Left hindlimb (tissue), 1 donor: Measurements from ENCODE around the gene GRM1.

Source experiments
- DNase-seq: peaks from one replicate; pipeline ENCODE4 v3.0.0-alpha.2; 2018

The GRM1 gene

GRCh38 chr6:146397638-146398037, 368.8 kb downstream of the GRM1 start:
- no peak for DNase-seq

GRCh38 chr6:146402476-146402875, 373.6 kb downstream of the GRM1 start:
- DNase-seq, result no peak

GRCh38 chr6:146408583-146408982, 379.7 kb downstream of the GRM1 start:
- DNase-seq, result no peak

- no peak for DNase-seq
These were observed 382.2 kb downstream of the GRM1 start for GRCh38 chr6:146410851-146411595.

GRCh38 chr6:146419576-146419975, 390.7 kb downstream of the GRM1 start:
- DNase-seq, result no peak

- no peak for DNase-seq
These were observed 391.4 kb downstream of the GRM1 start for GRCh38 chr6:146420255-146420654.

GRCh38 chr6:146422789-146423375, 394.0 kb downstream of the GRM1 start:
- no peak for DNase-seq

- DNase-seq, result no peak
These were observed 394.6 kb downstream of the GRM1 start for GRCh38 chr6:146423452-146423851.

- no peak for DNase-seq
These were observed 397.7 kb downstream of the GRM1 start for GRCh38 chr6:146426516-146426915.

GRCh38 chr6:146429831-146430230, 401.0 kb downstream of the GRM1 start:
- DNase-seq, result no peak

- DNase-seq, result no peak
These were observed 405.2 kb downstream of the GRM1 start for GRCh38 chr6:146433881-146434731.

GRCh38 chr6:146434732-146435390, 406.0 kb downstream of the GRM1 start:
- no peak for DNase-seq

- no peak for DNase-seq
These were observed 413.0 kb downstream of the GRM1 start for GRCh38 chr6:146441907-146442306.

- no peak for DNase-seq
These were observed 415.3 kb downstream of the GRM1 start for GRCh38 chr6:146444189-146444588.

- DNase-seq, result no peak
These were observed 416.4 kb downstream of the GRM1 start for GRCh38 chr6:146445233-146445632.

- no peak for DNase-seq
These were observed 428.0 kb downstream of the GRM1 start for GRCh38 chr6:146456886-146457285.

- DNase-seq, result no peak
These were observed 432.1 kb downstream of the GRM1 start for GRCh38 chr6:146460941-146461340.

GRCh38 chr6:146470091-146470770, 441.4 kb downstream of the GRM1 start:
- no peak for DNase-seq

GRCh38 chr6:146472918-146473317, 444.1 kb downstream of the GRM1 start:
- DNase-seq, result no peak

- DNase-seq, result no peak
These were observed 452.7 kb downstream of the GRM1 start for GRCh38 chr6:146481527-146481926.

GRCh38 chr6:146484411-146484810, 455.5 kb downstream of the GRM1 start:
- no peak for DNase-seq
